NT2/D1 (cell line): ENCODE measurements around the gene AMPD3.

Experiments used
- SUZ12 ChIP-seq: IDR thresholded peaks from 2 replicates; pipeline ENCODE4 v1.6.1; 2011; ENCODE audit not compliant: insufficient read length, insufficient read depth; ENCODE audit errors: extremely low read depth
- YY1 ChIP-seq: IDR thresholded peaks from 2 replicates; pipeline ENCODE4 v1.6.1; 2011; ENCODE audit not compliant: insufficient read length, insufficient read depth

DNA sequence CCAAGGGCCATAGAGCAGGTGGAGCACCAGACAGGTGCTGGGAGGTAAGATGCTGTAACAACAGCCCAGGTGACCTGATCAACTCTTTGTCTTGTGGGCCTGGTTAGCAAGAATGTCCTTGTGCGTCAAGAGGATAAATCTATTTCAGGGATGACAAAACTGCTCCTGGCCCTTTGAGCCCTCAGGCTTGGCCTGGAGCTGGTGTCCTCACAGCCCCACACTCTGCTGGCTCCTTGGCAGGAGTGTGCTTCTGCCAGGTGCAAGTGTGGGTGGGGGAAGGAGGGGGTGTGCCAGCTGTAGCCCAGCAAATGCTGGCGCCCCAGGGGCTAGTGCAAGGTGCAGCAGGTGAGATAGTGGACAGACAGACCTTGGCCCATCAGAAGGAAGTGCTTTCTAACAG lies 19.5 kb downstream of the AMPD3 start:
- TF ChIP-seq SUZ12 (no peak), YY1 (no peak)
